ENCODE measurements around the gene ANAPC13.

ANAPC13 gene

GRCh38 chr3:134474956-134475355 lies 10.8 kb downstream of the ANAPC13 start:
- no peak for DNase-seq (ENCODE audit: low read depth)
- no peak for TF ChIP-seq CTCF (IDR thresholded peaks at IDR 0.05; ENCODE audit: low read depth, low read length, missing control alignments)
- H3K4me3 ChIP-seq (ENCODE audit: low read depth, low read length), result no peak overlapping the region

GRCh38 chr3:134473868-134474546 lies 11.8 kb downstream of the ANAPC13 start:
- peak; percentile 71 for TF ChIP-seq CTCF (IDR thresholded peaks at IDR 0.05; ENCODE audit: low read depth, low read length, missing control alignments)
- DNase-seq (ENCODE audit: low read depth), result no peak
- no peak overlapping the region for H3K4me3 ChIP-seq (ENCODE audit: low read depth, low read length)

GRCh38 chr3:134472831-134473230 lies 13.0 kb downstream of the ANAPC13 start:
- no peak overlapping the region for H3K4me3 ChIP-seq (ENCODE audit: low read depth, low read length)
- DNase-seq (ENCODE audit: low read depth), result no peak
- TF ChIP-seq CTCF (IDR thresholded peaks at IDR 0.05; ENCODE audit: low read depth, low read length, missing control alignments), result no peak

- no peak for TF ChIP-seq CTCF (IDR thresholded peaks at IDR 0.05; ENCODE audit: low read depth, low read length, missing control alignments)
- DNase-seq (ENCODE audit: low read depth), result no peak
Observed at GRCh38 chr3:134471521-134472193, 14.1 kb downstream of the ANAPC13 start.

GRCh38 chr3:134468519-134468918 lies 17.3 kb downstream of the ANAPC13 start:
- H3K4me3 ChIP-seq (ENCODE audit: low read depth, low read length), result no peak overlapping the region
- TF ChIP-seq CTCF (IDR thresholded peaks at IDR 0.05; ENCODE audit: low read depth, low read length, missing control alignments), result no peak
- DNase-seq (ENCODE audit: low read depth), result no peak

More at GRCh38 chr3:134471521-134472193, 14.1 kb downstream of the ANAPC13 start:
- H3K4me3 ChIP-seq (ENCODE audit: low read depth, low read length), result no peak overlapping the region

GRCh38 chr3:134466331-134466730 lies 19.5 kb downstream of the ANAPC13 start:
- H3K4me3 ChIP-seq (ENCODE audit: low read depth, low read length), result no peak overlapping the region
- no peak for TF ChIP-seq CTCF (IDR thresholded peaks at IDR 0.05; ENCODE audit: low read depth, low read length, missing control alignments)
- no peak for DNase-seq (ENCODE audit: low read depth)

Data from GM12864 (cell line).